Neural progenitor cell (in vitro differentiated cells): ENCODE measurements around the gene TLCD1. TPM values are rescaled to one million over a fixed set of nuclear protein-coding genes. Genes with fewer than 3 reads are reported as not detected.

Experiments used
- DNase-seq: peaks from one replicate; pipeline ENCODE4 v3.0.0-alpha.2; 2016; ENCODE audit warnings: low spot score
- H2AFZ ChIP-seq: fragments of 200-600 bp; sonication (generic); replicated peaks from 2 replicates; pipeline ENCODE4 v1.6.1; 2016; ENCODE audit warnings: antibody characterized with exemption
- H3F3A ChIP-seq: fragments of 200-600 bp; sonication (generic); 2 replicates; pipeline ENCODE4 v1.6.1; 2016; ENCODE audit warnings: antibody characterized with exemption, low read depth
- H3K27ac ChIP-seq: fragments of 200-600 bp; sonication (generic); 2 replicates; pipeline ENCODE4 v1.5.1; 2016; ENCODE audit warnings: mild to moderate bottlenecking
- H3K27me3 ChIP-seq: fragments of 200-600 bp; sonication (generic); 2 replicates; pipeline ENCODE4 v1.6.1; 2016; ENCODE audit warnings: mild to moderate bottlenecking, moderate library complexity
- H3K36me3 ChIP-seq: fragments of 200-600 bp; sonication (generic); 2 replicates; pipeline ENCODE4 v1.5.1; 2016
- H3K4me1 ChIP-seq: fragments of 200-600 bp; sonication (generic); 2 replicates; pipeline ENCODE4 v1.6.1; 2016; ENCODE audit warnings: mixed run types
- H3K4me2 ChIP-seq: fragments of 200-600 bp; sonication (generic); 2 replicates; pipeline ENCODE4 v1.6.1; 2016
- H3K4me3 ChIP-seq: fragments of 200-600 bp; sonication (generic); 2 replicates; pipeline ENCODE4 v1.5.1; 2016
- H3K79me2 ChIP-seq: fragments of 200-600 bp; sonication (generic); 2 replicates; pipeline ENCODE4 v1.6.1; 2016; ENCODE audit warnings: low read depth
- H3K9ac ChIP-seq: fragments of 200-600 bp; sonication (generic); 2 replicates; pipeline ENCODE4 v1.6.1; 2016
- H3K9me3 ChIP-seq: fragments of 200-600 bp; sonication (generic); 2 replicates; pipeline ENCODE4 v1.5.1; 2016; ENCODE audit warnings: low read depth
- H4K20me1 ChIP-seq: fragments of 200-600 bp; sonication (generic); 2 replicates; pipeline ENCODE4 v1.6.1; 2016; ENCODE audit warnings: low read depth
- H3K27ac Mint-ChIP-seq: 3 replicates; pipeline ENCODE4 v1.8.0; 2021; ENCODE audit warnings: mixed read lengths
- H3K27me3 Mint-ChIP-seq: 2 replicates; pipeline ENCODE4 v1.8.0; 2022; ENCODE audit warnings: low read depth, mild to moderate bottlenecking, inconsistent platforms, moderate library complexity, mixed read lengths; ENCODE audit not compliant: insufficient read depth
- H3K36me3 Mint-ChIP-seq: 3 replicates; pipeline ENCODE4 v1.8.0; 2021; ENCODE audit warnings: mixed read lengths
- H3K4me1 Mint-ChIP-seq: 3 replicates; pipeline ENCODE4 v1.8.0; 2021; ENCODE audit warnings: mixed read lengths
- H3K4me3 Mint-ChIP-seq: 3 replicates; pipeline ENCODE4 v1.8.0; 2021; ENCODE audit warnings: mild to moderate bottlenecking, moderate library complexity, mixed read lengths
- H3K9me3 Mint-ChIP-seq: 3 replicates; pipeline ENCODE4 v1.8.0; 2020; ENCODE audit warnings: mixed read lengths
- CTCF ChIP-seq: fragments of 200-600 bp; sonication (generic); IDR thresholded peaks from 2 replicates; pipeline ENCODE4 v1.5.1; 2017; ENCODE audit warnings: antibody characterized with exemption, mild to moderate bottlenecking
- EZH2 ChIP-seq: fragments of 200-600 bp; sonication (generic); IDR thresholded peaks from 2 replicates; pipeline ENCODE4 v1.6.1; 2017; ENCODE audit warnings: antibody characterized with exemption, mild to moderate bottlenecking, moderate library complexity
- EZH2phosphoT487 ChIP-seq: fragments of 200-600 bp; sonication (generic); IDR thresholded peaks from 2 replicates; pipeline ENCODE4 v1.6.1; 2017; ENCODE audit warnings: antibody characterized with exemption
- total RNA-seq: library from RNA; depleted of rRNA; stranded (reverse); fragments of >200 nt; gene quantifications from 2 replicates; pipeline ENCODE4 v1.2.3, GENCODE V29; 2015; ENCODE audit warnings: low replicate concordance

Gene TLCD1
- total RNA-seq, 1 donor from 2014 or later = 13.4 TPM

GRCh38 chr17:28712032-28712704, 13.9 kb downstream of the TLCD1 start:
- peak; percentile 80 for DNase-seq
- Histone ChIP-seq H3K79me2 (peaks cover 44% of the 10 kb centered on the region), H3K4me1 (peaks cover 20% of the 10 kb centered on the region), H3K27me3 (no peaks in the 10 kb centered on the region), H3K36me3 (no peaks in the 10 kb centered on the region), H4K20me1 (no peaks in the 10 kb centered on the region), H3K4me2 (peak overlapping the region; percentile 75), H3K9ac (no peak overlapping the region), H3K27ac (peak overlapping the region; percentile 87), H2AFZ (no peak overlapping the region), H3K4me3 (peak overlapping the region; percentile 62), H3K9me3 (no peaks in the 10 kb centered on the region), H3F3A (peaks cover 50% of the 10 kb centered on the region)
- H3K36me3 Mint-ChIP-seq = peaks cover 24% of the 10 kb centered on the region
- H3K4me3 Mint-ChIP-seq = peak overlapping the region; percentile 97
- peaks cover 9% of the 10 kb centered on the region for H3K27me3 Mint-ChIP-seq
- TF ChIP-seq EZH2phosphoT487 = no peak
- no peak for TF ChIP-seq CTCF
- no peak for TF ChIP-seq EZH2
- peak overlapping the region; percentile 95 for H3K27ac Mint-ChIP-seq
- no peaks in the 10 kb centered on the region for H3K9me3 Mint-ChIP-seq
- peaks cover 41% of the 10 kb centered on the region for H3K4me1 Mint-ChIP-seq

- peak within 1 kb of the TSS; percentile 100 for H3K27ac Mint-ChIP-seq
- H3K4me3 Mint-ChIP-seq = peak within 1 kb of the TSS; percentile 97
- no peak within 1 kb of the TSS for H2AFZ ChIP-seq
- peak within 1 kb of the TSS; percentile 62 for H3K4me3 ChIP-seq
- no peaks in the 10 kb centered on the region for H4K20me1 ChIP-seq
- H3K9ac ChIP-seq = peak within 1 kb of the TSS; percentile 82
- H3K4me2 ChIP-seq = peak within 1 kb of the TSS; percentile 78
- H3K36me3 Mint-ChIP-seq = peaks cover 24% of the 10 kb centered on the region
- TF ChIP-seq EZH2phosphoT487 (no peak), CTCF (no peak), EZH2 (no peak)
- H3K27me3 ChIP-seq = no peaks in the 10 kb centered on the region
- H3K79me2 ChIP-seq = peaks cover 40% of the 10 kb centered on the region
- DNase-seq = no peak
- H3K36me3 ChIP-seq = no peaks in the 10 kb centered on the region
- H3K9me3 ChIP-seq = no peaks in the 10 kb centered on the region
- H3K27ac ChIP-seq = peak within 1 kb of the TSS; percentile 97
- peaks cover 9% of the 10 kb centered on the region for H3K27me3 Mint-ChIP-seq
- peaks cover 20% of the 10 kb centered on the region for H3K4me1 ChIP-seq
- peaks cover 42% of the 10 kb centered on the region for H3K4me1 Mint-ChIP-seq
- H3F3A ChIP-seq = peaks cover 48% of the 10 kb centered on the region
- no peaks in the 10 kb centered on the region for H3K9me3 Mint-ChIP-seq
Measured at GRCh38 chr17:28711723-28712031, 14.4 kb downstream of the TLCD1 start, which contains the start of gene PROCA1. TSS of gene PROCA1 (minus strand) at chr17:28711888. CDS start at chr17:28711660, 228 bp downstream.

DNA sequence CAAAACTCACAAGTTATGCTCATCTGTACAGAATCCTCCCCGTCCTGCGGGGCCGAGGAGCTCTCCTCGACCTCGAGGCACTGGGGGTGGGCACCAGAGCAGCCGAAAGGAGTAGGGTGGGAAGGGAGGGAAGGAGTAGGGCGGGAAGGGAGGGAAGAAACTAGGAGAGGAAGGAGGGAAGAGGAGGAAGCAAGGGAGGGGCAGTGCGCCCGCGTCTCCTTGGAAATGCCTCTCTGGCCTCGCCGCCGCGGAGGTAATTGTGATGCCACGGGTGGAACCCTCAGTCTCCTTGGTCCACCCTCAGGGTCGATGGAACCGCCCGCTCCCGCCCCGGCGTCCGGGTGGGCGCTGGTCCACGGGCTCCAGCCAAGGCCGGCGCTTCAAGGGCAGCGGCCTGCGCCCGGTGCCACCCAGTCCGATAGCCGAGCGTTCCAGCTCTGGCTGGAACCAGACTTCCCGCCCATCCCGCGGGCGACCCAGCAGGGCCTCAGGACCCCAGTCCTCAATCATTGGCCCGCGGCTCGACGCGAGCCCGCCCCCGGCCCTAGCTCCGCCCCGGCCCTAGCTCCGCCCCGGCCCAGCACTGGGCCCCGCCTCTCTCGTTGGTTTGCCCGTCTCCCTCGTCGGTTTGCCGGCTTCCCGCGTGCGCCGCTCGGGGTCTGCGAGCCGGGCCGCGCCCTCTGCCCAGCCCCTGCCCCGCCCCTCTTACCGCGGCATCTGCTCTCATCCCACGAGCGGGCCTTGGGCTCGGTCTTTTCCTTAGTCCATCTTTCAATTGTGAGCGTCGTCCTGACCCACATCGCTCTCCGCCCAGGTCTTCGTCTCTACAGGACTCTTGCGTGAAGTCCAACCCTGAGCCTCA, 14.9 kb downstream of the TLCD1 start:
- peaks cover 34% of the 10 kb centered on the region for H3K79me2 ChIP-seq
- Mint-ChIP-seq H3K4me1 (peaks cover 40% of the 10 kb centered on the region), H3K36me3 (peaks cover 24% of the 10 kb centered on the region), H3K4me3 (peak overlapping the region; percentile 97), H3K27me3 (peaks cover 9% of the 10 kb centered on the region), H3K9me3 (no peaks in the 10 kb centered on the region), H3K27ac (peak overlapping the region; percentile 100)
- no peaks in the 10 kb centered on the region for H3K36me3 ChIP-seq
- TF ChIP-seq EZH2phosphoT487 = no peak
- no peak for TF ChIP-seq CTCF
- TF ChIP-seq EZH2 = no peak
- peak overlapping the region; percentile 82 for H3K9ac ChIP-seq
- H3K4me1 ChIP-seq = peaks cover 15% of the 10 kb centered on the region
- no peak overlapping the region for H2AFZ ChIP-seq
- peak overlapping the region; percentile 97 for H3K27ac ChIP-seq
- H3F3A ChIP-seq = peaks cover 48% of the 10 kb centered on the region
- peak overlapping the region; percentile 62 for H3K4me3 ChIP-seq
- H3K27me3 ChIP-seq = no peaks in the 10 kb centered on the region
- H3K4me2 ChIP-seq = peak overlapping the region; percentile 78
- H3K9me3 ChIP-seq = no peaks in the 10 kb centered on the region
- peak; percentile 98 for DNase-seq
- peaks cover 5% of the 10 kb centered on the region for H4K20me1 ChIP-seq
